Right renal cortex interstitium (tissue), 3 donors: Measurements from ENCODE around the gene SEC22B. TPM values are rescaled to one million over a fixed set of nuclear protein-coding genes. Genes with fewer than 3 reads are reported as not detected.
"Not testable (repeated sequence)": the region's sequence is repeated elsewhere in the genome, so short reads cannot be mapped to it uniquely, and the experiment has no call there.

Source experiments
- DNase-seq, 3 donors: peaks; one replicate each; pipeline ENCODE4 v3.0.0-alpha.2; 2013; ENCODE audit warnings: low read depth in 3 of 3, low spot score in 2 of 3
- polyA plus RNA-seq, 3 donors: library from polyadenylated mRNA; unstranded; fragments of 120-200 nt; gene quantifications; one replicate each; pipeline ENCODE4 v1.2.1, GENCODE V29; 2013; ENCODE audit not compliant: insufficient read length in 3 of 3

Gene SEC22B
- polyA plus RNA-seq: 10 to 100 TPM; 36.8 to 39.5 (median 39.3) TPM

DNA sequence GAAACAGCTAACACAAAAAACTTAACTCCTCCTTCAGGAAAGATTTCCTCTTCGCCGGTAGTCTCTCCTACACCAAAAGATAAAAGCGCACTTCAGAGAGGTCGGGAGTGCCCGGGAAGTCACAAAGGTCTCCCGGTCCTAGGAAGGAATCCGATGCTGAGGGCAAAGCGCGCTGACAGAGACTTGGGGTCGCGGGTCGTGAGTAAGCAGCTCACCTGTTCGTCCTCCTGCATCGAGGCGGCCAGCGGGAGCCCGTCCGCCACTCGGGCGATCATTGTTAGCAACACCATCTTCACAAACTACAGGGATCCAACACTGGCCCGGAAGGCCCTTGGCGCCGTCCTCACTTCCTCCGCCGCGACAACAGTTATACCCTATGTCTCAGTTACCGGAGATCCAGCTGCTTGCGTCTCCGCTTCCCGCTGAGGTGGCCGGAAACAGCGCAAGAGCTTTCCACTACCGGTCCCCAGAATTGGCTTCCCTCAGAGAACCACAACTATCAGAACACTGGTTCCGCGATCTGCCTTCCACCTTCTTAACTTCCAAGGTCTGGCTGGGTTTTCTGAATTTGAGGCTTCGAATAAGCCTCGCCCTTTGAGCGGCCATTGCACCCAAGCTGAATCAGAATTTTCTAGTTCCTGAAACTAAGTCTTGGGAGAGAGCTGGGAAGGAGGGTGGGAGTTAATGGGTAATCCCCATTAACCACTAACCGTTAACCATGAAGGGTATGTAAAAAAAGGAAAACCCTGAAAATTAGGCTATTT lies at the start of gene SEC22B:
SEC22B (minus strand) TSS at position 429 of the 764 bp plus-strand sequence; CDS start at position 290, 139 bp downstream.
- DNase-seq: peak; percentile 89 to 94 (median 93)

DNA sequence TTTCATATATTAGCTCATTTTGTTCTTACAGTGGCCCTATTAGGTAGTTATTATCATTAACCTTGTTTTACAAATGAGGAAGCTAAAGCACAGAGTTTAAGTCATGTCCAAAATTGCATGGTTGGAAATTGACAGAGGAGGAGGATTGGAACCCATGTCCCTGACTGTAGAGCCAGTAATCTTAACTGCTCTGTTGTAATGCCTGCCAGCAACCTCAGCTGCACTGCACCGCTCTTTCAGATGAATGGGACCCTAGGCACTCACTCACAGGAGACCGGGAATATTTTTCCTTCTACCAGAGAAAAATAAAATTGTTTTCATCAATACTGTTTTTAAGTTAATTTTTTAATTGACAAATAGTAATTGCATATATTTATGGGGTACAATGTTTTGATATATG lies 41.6 kb upstream of the SEC22B start:
- not testable (repeated sequence) for DNase-seq

DNA sequence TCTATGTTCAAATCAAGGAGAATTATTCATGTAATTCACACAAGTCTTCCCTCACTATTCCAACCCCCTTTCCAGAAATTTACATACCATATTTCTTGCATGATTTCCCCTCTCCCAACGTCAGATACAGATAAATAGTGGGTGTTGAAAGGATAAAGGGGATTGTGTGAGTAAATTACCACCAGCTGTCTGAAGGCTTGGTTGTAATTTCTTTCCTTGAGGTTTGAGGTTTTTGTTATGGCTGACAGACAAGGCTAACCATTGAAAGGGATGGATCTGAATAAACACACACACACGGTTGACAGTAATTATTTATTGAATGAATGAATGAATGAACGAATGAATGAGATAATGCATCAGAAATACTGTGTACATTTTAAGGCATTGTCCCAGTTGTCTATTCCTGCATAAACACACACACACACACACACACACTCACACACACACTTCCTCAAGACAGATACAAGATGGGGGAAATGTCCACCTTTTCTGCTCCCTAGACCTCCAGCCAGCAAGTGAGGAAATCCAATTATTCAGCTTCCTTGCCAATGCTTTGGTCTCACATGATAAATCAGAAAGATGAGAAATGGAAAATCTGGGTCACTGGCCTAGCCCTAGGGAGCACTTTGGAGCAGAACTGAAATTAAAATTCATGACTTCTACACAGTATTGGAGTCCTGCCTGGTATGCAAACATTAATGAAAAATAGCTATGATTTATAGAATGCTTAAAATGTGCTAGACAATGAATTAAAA lies 41.0 kb upstream of the SEC22B start:
- DNase-seq: not testable (repeated sequence)

DNA sequence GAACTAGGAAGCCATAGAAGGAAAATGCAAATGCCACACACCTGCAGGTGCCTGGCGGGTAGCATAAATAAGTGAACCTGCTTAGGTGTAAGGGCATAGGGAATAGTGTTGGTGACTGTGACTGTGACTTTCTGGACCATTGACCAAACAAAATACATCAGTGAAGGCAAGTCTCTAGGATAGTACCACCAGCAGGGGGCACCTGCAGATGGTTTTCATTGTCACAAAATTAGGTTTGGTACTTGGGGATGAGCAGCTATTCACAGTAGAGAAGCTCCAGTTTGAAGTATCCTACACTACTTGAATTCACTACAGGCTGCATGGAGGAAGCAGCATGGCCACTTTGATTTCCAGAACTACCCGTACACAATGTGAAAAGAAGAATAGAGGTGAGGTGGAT lies 37.3 kb upstream of the SEC22B start:
- not testable (repeated sequence) for DNase-seq

DNA sequence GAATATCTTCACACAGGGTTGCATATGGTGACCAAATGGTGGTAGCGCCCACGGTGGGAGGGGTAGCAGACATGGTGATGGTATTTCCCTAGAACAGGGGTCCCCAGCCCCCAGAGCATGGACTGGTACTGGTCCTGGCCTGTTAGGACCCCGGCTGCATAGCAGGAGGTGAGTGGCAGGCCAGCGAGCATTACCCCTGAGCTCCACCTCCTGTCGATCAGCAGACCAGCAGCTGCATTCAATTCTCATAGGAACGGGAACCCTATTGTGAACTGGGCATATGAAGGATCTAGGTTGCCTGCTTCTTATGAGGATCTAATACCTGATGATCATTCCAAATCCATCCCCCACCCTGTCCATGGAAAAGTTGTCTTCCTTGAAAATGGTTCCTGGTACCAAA lies 34.4 kb upstream of the SEC22B start:
- not testable (repeated sequence) for DNase-seq

- DNase-seq: not testable (repeated sequence)
Observed at GRCh38 chr1:120196863-120197775, 20.8 kb upstream of the SEC22B start.

DNA sequence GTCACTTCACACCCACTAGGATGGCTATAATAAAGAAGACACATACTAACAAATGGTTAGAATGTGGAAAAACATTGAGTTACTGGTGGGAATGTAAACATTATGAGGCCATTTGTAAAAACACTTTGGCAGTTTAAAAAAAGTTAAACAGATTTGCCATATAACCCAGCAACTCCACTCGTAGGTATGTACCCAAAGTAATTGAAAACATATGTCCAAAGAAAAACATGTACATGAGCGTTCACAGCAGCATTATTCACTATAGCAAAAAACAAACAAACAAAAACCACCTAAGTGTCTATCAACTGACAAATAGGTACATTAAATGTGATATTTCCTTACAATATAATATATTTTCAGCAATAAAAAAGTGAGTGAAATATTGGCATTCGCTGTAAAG lies 12.3 kb upstream of the SEC22B start:
- not testable (repeated sequence) for DNase-seq

DNA sequence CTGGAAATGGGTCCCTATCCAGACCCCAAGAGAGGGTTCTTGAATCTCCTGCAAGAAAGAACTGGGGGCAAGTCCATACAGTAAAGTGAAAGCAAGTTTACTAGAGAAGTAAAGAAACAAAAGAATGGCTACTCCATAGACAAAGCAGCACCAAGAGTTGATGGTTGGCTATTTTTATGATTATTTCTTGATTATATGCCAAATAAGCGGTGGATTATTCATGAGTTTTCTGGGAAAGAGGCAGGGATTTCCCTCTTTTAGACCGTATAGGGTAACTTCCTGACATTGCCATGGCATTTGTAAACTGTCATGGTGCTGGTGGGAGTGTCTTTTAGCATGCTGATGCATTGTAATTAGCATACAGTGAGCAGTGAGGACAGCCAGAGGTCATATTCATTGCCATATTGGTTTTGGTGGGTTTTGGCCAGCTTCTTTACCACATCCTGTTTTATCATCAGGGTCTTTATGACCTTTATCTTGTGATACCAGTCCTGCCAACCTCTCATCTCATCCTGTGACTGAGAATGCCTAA lies 5.9 kb upstream of the SEC22B start:
- DNase-seq: not testable (repeated sequence)

DNA sequence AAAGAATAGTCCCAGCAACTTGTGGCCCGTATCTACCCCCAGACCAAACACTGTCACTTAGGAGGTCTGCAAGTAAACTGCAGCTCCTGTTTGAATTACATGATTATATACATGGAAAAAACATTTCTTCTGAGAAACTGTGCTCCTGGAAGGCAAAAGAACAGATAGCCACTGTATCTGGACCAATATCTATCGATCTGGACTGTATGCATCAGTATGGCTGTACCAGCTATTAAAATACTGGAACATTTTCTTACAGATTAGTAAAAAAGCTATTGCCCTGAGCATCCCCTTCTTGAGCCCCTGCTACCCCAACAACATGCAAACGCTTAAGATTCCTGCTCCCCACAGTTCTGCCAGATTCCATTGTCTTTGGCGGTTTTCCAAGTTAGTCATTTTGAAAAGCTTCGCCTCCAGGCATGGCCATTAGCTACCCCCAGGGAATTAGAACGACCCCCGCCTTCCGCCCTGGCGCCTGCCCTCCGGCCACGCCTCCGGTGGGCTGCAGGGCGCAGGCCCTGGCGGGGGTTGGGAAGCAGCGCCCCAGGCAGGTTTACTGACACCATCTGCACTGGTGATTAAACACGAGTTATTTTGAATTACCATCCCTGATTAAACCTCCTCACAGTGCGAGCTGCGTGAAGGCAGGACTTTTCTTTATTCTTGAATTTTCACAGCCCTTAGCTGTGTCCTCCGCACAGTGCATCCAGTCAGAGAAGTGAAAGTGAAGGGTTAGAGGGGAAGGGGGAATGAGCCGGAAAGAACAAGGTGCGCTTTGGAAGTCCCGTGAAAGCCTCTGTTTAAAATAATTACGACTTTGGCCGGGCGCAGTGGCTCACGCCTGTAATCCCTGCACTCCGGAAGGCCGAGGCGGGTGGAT lies 3.7 kb upstream of the SEC22B start:
- peak; percentile 25 to 40 (median 36) for DNase-seq

DNA sequence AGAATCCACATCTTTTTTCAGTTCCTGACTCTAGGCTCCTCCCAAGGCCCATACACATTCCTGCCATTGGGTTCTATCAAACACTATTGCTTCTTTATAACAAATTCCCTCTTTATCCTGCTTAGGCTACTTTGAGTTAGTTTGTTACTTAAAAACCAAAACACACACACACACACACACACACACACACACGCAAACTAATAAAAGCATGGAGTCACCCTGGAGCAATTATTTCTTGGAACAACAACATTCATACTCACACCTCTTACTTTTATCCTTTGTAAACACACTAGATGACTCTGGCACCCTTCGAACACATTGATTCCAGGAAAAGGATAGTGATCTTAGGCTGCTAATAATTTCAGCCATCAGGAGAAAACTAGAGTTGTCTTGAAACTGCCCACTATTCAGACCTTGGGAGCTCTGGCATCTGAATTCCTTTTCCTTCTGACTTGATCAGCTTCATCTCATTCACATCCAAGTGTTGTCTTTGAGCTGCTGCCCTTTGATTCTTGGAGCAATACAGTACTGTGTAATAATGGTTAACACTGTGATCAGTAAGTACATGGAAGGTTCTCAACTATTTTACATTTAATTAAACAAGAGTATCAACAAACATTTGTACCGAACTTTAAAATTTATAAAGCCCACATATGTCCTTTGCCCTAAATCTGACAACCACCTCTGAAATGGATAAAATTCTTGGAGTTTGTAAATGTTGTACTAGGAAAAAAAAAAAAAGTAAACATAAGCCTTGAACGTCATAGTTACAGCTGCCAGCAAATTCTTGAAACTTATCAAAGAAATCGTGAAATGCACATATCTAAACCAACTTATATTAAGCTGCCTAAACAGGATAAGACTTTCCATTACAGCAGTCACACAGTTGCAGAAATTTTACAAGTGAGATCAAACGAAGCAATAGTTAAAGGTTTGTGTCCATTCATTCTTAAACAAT lies 2.8 kb upstream of the SEC22B start:
- DNase-seq: peak in 2 of 3 donors; percentile 30 to 33

GRCh38 chr1:120178058-120178457 lies 1.7 kb upstream of the SEC22B start:
- not testable (repeated sequence) for DNase-seq

DNA sequence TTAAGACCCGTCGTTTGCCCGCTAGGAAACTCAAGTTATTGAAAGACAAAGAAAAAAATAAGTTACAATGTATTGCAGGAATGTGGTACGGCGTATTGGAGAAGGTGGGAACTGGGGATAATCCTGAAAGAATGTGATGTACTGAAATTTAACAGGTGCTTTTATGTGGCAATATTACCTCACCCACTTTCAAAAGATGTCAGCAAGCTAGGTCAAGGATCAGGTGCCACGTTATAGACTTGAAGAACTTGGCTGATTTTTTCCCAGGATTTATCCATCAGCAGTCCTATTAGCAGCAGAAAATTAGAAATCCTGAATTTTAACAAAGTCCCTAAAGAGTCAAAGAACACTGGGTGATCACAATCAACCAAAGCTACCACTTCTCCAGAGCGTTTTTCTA lies 632 bp downstream of the SEC22B start:
- peak in 1 of 3 donors; percentile 14 for DNase-seq

- not testable (repeated sequence) for DNase-seq
Observed at GRCh38 chr1:120164761-120165160, 11.6 kb downstream of the SEC22B start.

GRCh38 chr1:120162015-120162414 lies 14.3 kb downstream of the SEC22B start:
- DNase-seq: not testable (repeated sequence)

GRCh38 chr1:120158495-120158894 lies 17.8 kb downstream of the SEC22B start:
- DNase-seq: not testable (repeated sequence)

DNA sequence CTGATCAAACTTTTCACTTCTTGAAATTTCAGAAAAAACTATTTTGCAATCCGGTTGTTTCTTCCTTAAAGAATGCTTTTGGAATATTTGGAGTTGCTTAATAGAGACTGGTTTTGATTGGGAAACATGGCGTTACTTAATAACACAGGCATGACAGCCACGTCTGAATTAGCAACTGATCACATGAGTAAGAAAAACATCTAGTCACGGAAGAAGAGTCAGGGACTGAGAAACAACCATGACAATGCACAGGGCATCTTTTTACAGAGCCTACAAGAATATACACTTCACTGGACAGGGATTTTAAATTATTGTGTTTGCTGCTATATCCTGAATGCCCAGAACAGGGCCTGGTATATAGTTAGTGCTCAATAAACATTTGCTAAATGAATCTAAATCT lies 18.2 kb downstream of the SEC22B start:
- DNase-seq: not testable (repeated sequence)

DNA sequence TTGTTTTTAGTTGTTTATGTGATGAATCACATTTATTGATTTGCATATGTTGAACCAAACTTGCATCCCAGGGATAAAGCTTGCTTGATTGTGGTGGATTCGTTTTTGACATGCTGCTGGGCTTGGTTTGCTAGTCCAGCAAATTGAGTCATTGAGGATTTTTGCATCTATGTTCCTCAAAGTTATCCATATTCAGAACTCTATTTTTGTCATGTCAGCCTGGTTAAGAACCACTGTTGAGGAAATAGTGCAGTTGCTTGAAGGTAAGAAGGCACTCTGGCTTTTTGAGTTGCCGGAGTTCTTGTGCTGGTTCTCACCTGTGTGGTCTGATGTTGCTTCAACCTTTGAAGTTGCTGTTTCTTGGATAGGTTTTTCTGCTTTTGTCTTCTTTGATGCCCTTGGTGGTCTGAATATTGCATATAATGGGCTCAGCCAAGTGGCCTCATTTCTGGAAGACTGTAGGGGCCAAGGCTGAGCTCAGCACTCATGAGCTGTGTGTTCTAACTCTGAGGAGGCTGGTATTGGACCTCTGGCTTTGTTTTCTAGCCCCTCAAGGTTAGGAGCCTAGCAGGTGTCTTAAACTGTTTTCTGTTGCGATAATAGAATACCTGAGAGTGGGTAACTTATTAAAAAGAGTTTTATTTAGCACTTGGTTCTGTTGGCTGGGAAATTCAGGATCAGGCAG lies 26.0 kb downstream of the SEC22B start:
- not testable (repeated sequence) for DNase-seq
